ENCODE data around the gene SEC23B. TPM values are rescaled to one million over a fixed set of nuclear protein-coding genes. Genes with fewer than 3 reads are reported as not detected.

The SEC23B gene
- total and polyA plus RNA-seq, 2 of the 13 experiments (the other 11 are each of a cell fraction or from before 2014, with no cell fraction given): 114 to 120 TPM

- TF ChIP-seq PLSCR1 (CRISPR knock-in tag; IDR thresholded peaks at IDR 0.05; ENCODE audit: borderline replicate concordance) (no peak), ARID2 (CRISPR knock-in tag; IDR thresholded peaks at IDR 0.05; ENCODE audit: borderline replicate concordance) (no peak), ZNF263 (CRISPR knock-in tag; IDR thresholded peaks at IDR 0.05) (peak; percentile 45; the same call in 1 of the 2 replicates), ZNF629 (CRISPR knock-in tag; conservative IDR thresholded peaks at IDR 0.05) (0 out of 2 replicates have a peak, but pooled peaks have one; percentile 28), SMARCE1 (IDR thresholded peaks at IDR 0.05; ENCODE audit: borderline replicate concordance) (no peak), CENPX (CRISPR knock-in tag; IDR thresholded peaks at IDR 0.05) (no peak), TEF (CRISPR knock-in tag; IDR thresholded peaks at IDR 0.05) (no peak; the same call in 1 of the 2 replicates), ZNF788 (CRISPR knock-in tag; IDR thresholded peaks at IDR 0.05; ENCODE audit: borderline replicate concordance) (peak; percentile 95; the same call in 1 of the 2 replicates), ZNF160 (CRISPR knock-in tag; IDR thresholded peaks at IDR 0.05) (peak; percentile 50; the same call in 1 of the 2 replicates), ZNF264 (CRISPR knock-in tag; IDR thresholded peaks at IDR 0.05) (no peak; the same call in 1 of the 2 replicates), CBX2 (IDR thresholded peaks at IDR 0.05; ENCODE audit: low read depth, low read length) (no peak; the same call in 1 of the 2 replicates), CBX2 (CRISPR knock-in tag; IDR thresholded peaks at IDR 0.05; ENCODE audit: low read depth) (no peak; the same call in 1 of the 2 replicates), ZBTB7A (CRISPR knock-in tag; IDR thresholded peaks at IDR 0.05) (peak; percentile 33; the same call in 1 of the 2 replicates), BORCS8-MEF2B (CRISPR knock-in tag; IDR thresholded peaks at IDR 0.05) (no peak; the same call in 1 of the 2 replicates), ZNF816 (CRISPR knock-in tag; IDR thresholded peaks at IDR 0.05; ENCODE audit: borderline replicate concordance) (peak; percentile 71; the same call in 1 of the 2 replicates), RARG (CRISPR knock-in tag; IDR thresholded peaks at IDR 0.05; ENCODE audit: low read depth) (no peak), THAP7 (CRISPR knock-in tag; IDR thresholded peaks at IDR 0.05) (peak; percentile 80), ZNF142 (CRISPR knock-in tag; IDR thresholded peaks at IDR 0.05) (no peak; the same call in 1 of the 2 replicates), ZNF879 (CRISPR knock-in tag; IDR thresholded peaks at IDR 0.05) (0 out of 2 replicates have a peak, but pooled peaks have one; percentile 27), ELF1 (CRISPR knock-in tag; IDR thresholded peaks at IDR 0.05) (peak; percentile 88)
These were observed 40.6 kb upstream of the SEC23B start, which contains the start of the genes DZANK1 and POLR3F (continued) for GRCh38 chr20:18466894-18467730.
